Activated T-cell treated with anti-CD3 and anti-CD28 coated beads, Interleukin-2, amount 50 U/mL, for 72 hours (primary cell): ENCODE measurements around the gene COQ3. TPM values are rescaled to one million over a fixed set of nuclear protein-coding genes. Genes with fewer than 3 reads are reported as not detected.

Experiments used
- ATAC-seq, 2 donors: fragments of 150-1000 bp; cut with Tn5 transposase; replicated peaks in 1 of 2; 2 replicates each; pipeline ENCODE4 v1.10.0; 2021; ENCODE audit warnings: moderate library complexity in 2 of 2, mild to moderate bottlenecking in 1 of 2
- DNase-seq, 2 donors: peaks; one replicate each; pipeline ENCODE4 v3.0.0; 2021 to 2022; ENCODE audit warnings: mixed read lengths in 1 of 2
- H3K27ac Mint-ChIP-seq: one replicate; pipeline ENCODE4 v1.8.0; 2022; ENCODE audit warnings: mild to moderate bottlenecking, moderate library complexity, mixed read lengths
- H3K27me3 Mint-ChIP-seq: one replicate; pipeline ENCODE4 v1.8.0; 2022; ENCODE audit warnings: low read depth, mixed read lengths
- H3K36me3 Mint-ChIP-seq, 2 donors: one replicate each; pipeline ENCODE4 v1.8.0; 2022; ENCODE audit warnings: mixed read lengths in 2 of 2, mild to moderate bottlenecking in 1 of 2; ENCODE audit not compliant: insufficient read depth in 2 of 2
- H3K4me1 Mint-ChIP-seq: one replicate; pipeline ENCODE4 v1.8.0; 2022; ENCODE audit warnings: low read depth, mixed read lengths
- H3K4me3 Mint-ChIP-seq, 2 donors: one replicate each; pipeline ENCODE4 v1.8.0; 2022; ENCODE audit warnings: mild to moderate bottlenecking in 2 of 2, mixed read lengths in 2 of 2, moderate library complexity in 2 of 2
- H3K9me3 Mint-ChIP-seq, 2 donors: one replicate each; pipeline ENCODE4 v1.8.0; 2022; ENCODE audit warnings: mixed read lengths in 2 of 2
- total RNA-seq, 2 donors: library from RNA; stranded (reverse); gene quantifications; one replicate each; pipeline ENCODE4 v1.2.3, GENCODE V29; 2022

The COQ3 gene, protein sequence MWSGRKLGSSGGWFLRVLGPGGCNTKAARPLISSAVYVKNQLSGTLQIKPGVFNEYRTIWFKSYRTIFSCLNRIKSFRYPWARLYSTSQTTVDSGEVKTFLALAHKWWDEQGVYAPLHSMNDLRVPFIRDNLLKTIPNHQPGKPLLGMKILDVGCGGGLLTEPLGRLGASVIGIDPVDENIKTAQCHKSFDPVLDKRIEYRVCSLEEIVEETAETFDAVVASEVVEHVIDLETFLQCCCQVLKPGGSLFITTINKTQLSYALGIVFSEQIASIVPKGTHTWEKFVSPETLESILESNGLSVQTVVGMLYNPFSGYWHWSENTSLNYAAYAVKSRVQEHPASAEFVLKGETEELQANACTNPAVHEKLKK
- total RNA-seq: 10 to 100 TPM in 1 of 2 donors, 1 to 10 TPM in 1; 7.0 to 11.8 TPM

GRCh38 chr6:99393698-99394531 is at the start of gene COQ3:
Gene COQ3, minus strand, starts transcription at chr6:99394195. Its CDS starts 16 bp downstream, at chr6:99394179.
- DNase-seq (peak; percentile 76 to 78), ATAC-seq (peak; percentile 90)
- H3K27me3 Mint-ChIP-seq: no peaks in the 10 kb centered on the region
- H3K4me1 Mint-ChIP-seq: peaks cover 20% of the 10 kb centered on the region
- peak within 1 kb of the TSS; percentile 98 for H3K27ac Mint-ChIP-seq
- peak within 1 kb of the TSS; percentile 93 to 97 for H3K4me3 Mint-ChIP-seq
- H3K36me3 Mint-ChIP-seq: peaks cover 0 to 2% of the 10 kb centered on the region in 2 donors
- no peaks in the 10 kb centered on the region for H3K9me3 Mint-ChIP-seq

GRCh38 chr6:99434702-99435530 is 40.9 kb upstream of the COQ3 start:
- Mint-ChIP-seq H3K4me3 (no peak overlapping the region), H3K36me3 (peaks cover 0 to 4% of the 10 kb centered on the region in 2 donors), H3K27ac (no peak overlapping the region), H3K27me3 (no peaks in the 10 kb centered on the region), H3K4me1 (no peaks in the 10 kb centered on the region), H3K9me3 (no peaks in the 10 kb centered on the region)
- no peak for ATAC-seq
- no peak for DNase-seq

GRCh38 chr6:99432877-99433276 is 38.9 kb upstream of the COQ3 start:
- DNase-seq (no peak), ATAC-seq (no peak)
- Mint-ChIP-seq H3K9me3 (no peaks in the 10 kb centered on the region), H3K4me3 (no peak overlapping the region), H3K27ac (no peak overlapping the region), H3K4me1 (peaks cover 6% of the 10 kb centered on the region), H3K36me3 (peaks cover 0 to 5% of the 10 kb centered on the region in 2 donors), H3K27me3 (no peaks in the 10 kb centered on the region)

DNA sequence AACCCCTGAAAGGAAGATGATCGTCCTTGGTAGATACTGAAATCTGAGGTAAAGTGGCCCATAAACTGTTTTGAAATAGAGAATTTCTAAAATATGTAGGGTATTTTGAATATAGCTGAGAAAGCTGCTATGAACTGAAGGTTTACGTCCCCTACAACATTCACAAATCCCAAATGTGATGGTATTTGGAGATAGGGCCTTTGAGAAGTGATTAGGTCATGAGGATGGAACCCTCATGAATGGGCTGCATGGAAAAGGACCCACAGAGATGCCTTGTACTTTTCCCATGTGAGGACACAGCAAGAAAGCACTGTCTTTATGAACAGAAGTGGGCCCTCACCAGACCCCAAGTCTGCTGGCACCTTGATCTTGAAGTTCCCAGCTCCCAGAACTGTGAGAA is 37.9 kb upstream of the COQ3 start:
- no peak overlapping the region for H3K27ac Mint-ChIP-seq
- ATAC-seq (no peak), DNase-seq (no peak)
- peaks cover 0 to 6% of the 10 kb centered on the region in 2 donors for H3K36me3 Mint-ChIP-seq
- no peak overlapping the region for H3K4me3 Mint-ChIP-seq
- no peaks in the 10 kb centered on the region for H3K27me3 Mint-ChIP-seq
- H3K4me1 Mint-ChIP-seq: peaks cover 15% of the 10 kb centered on the region
- H3K9me3 Mint-ChIP-seq: no peaks in the 10 kb centered on the region

DNA sequence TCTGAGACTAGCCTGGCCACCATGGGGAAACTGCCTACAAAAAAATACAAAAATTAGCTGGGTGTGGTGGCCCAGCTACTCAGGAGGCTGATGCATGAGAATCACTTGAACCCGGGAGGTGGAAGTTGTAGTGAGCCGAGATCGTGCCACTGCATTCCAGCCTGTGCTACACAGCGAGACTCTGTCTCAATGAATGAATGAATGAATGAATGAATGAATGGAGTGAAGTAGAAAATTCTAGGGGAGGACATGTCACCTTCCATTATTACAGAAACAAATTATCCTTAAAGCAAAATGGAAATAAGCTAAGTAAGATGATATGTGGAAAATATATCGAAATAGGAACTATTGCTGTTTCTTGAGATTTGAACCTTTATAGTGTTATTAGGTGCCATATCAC is 34.0 kb upstream of the COQ3 start:
- no peak overlapping the region for H3K4me3 Mint-ChIP-seq
- no peaks in the 10 kb centered on the region for H3K27me3 Mint-ChIP-seq

GRCh38 chr6:99426451-99426757 is 32.4 kb upstream of the COQ3 start:
- H3K27ac Mint-ChIP-seq: peak overlapping the region; percentile 97
- no peaks in the 10 kb centered on the region for H3K27me3 Mint-ChIP-seq
- ATAC-seq: no peak
- peaks cover 53% of the 10 kb centered on the region for H3K4me1 Mint-ChIP-seq
- peak overlapping the region; percentile 91 to 95 for H3K4me3 Mint-ChIP-seq
- H3K36me3 Mint-ChIP-seq: peaks cover 3 to 23% of the 10 kb centered on the region in 2 donors
- no peak for DNase-seq
- H3K9me3 Mint-ChIP-seq: no peaks in the 10 kb centered on the region

More for the DNA sequence above, 34.0 kb upstream of the COQ3 start:
- peaks cover 37% of the 10 kb centered on the region for H3K4me1 Mint-ChIP-seq
- no peaks in the 10 kb centered on the region for H3K9me3 Mint-ChIP-seq
- H3K36me3 Mint-ChIP-seq: peaks cover 3 to 10% of the 10 kb centered on the region in 2 donors
- no peak for DNase-seq
- H3K27ac Mint-ChIP-seq: peak overlapping the region; percentile 24
- ATAC-seq: no peak

- peaks cover 5 to 25% of the 10 kb centered on the region in 2 donors for H3K36me3 Mint-ChIP-seq
- ATAC-seq (peak; percentile 49 to 60), DNase-seq (peak; percentile 66 to 67)
- H3K4me1 Mint-ChIP-seq: peaks cover 58% of the 10 kb centered on the region
- no peaks in the 10 kb centered on the region for H3K27me3 Mint-ChIP-seq
- no peaks in the 10 kb centered on the region for H3K9me3 Mint-ChIP-seq
- H3K4me3 Mint-ChIP-seq: peak overlapping the region; percentile 91 to 95
- peak overlapping the region; percentile 97 for H3K27ac Mint-ChIP-seq
Observed at GRCh38 chr6:99425647-99426450, 31.9 kb upstream of the COQ3 start.

DNA sequence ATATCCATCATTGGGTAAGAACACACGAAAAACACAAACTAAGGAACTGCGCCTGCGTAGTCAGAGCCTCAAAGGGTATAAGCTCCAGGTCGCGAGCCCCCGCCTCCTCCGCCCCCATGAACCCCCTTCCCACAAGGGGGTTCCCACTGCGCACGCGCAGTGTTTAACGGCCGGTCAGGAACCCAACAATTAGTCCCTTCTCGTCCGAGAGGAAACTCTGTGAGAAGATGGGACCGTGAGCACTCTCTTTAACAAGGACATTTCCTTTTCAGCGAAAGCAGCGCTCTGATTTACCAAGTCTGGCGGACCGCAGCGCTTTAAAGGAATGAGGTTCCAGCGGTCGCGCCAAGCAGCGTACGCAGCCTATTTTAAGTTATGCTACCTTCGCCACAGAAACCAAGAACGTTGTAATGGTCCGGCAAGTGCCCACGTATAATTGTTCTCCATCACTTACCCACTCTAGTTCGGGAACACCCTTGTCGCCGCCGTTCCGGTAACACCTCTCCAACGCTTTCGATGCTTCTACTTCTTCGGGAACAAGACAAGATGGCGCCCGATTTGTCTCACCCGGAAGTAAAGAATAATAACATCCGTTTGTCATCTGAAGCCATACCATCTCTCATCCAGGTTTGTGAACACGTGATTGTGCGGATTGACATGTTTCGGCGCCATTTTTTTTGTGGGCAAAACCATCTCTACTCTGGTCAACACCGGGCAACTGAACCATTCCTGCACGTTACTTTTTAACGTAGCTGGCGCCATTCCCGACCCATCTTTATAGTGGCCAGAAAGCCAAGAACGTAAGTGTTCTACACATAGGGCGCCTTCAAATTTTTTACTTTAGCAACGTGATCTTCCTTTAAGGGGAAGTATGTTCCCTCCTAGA is 31.0 kb upstream of the COQ3 start, which contains the start of gene PNISR:
PNISR (minus strand) TSS at position 548 of the 886 bp plus-strand sequence. CDS start 10,649 bp downstream, outside the sequence.
- peaks cover 67% of the 10 kb centered on the region for H3K4me1 Mint-ChIP-seq
- H3K27ac Mint-ChIP-seq: peak within 1 kb of the TSS; percentile 97
- H3K9me3 Mint-ChIP-seq: no peaks in the 10 kb centered on the region
- peak within 1 kb of the TSS; percentile 91 to 95 for H3K4me3 Mint-ChIP-seq
- ATAC-seq (peak; percentile 92), DNase-seq (peak; percentile 86 to 87)
- H3K27me3 Mint-ChIP-seq: no peaks in the 10 kb centered on the region
- peaks cover 5 to 25% of the 10 kb centered on the region in 2 donors for H3K36me3 Mint-ChIP-seq

DNA sequence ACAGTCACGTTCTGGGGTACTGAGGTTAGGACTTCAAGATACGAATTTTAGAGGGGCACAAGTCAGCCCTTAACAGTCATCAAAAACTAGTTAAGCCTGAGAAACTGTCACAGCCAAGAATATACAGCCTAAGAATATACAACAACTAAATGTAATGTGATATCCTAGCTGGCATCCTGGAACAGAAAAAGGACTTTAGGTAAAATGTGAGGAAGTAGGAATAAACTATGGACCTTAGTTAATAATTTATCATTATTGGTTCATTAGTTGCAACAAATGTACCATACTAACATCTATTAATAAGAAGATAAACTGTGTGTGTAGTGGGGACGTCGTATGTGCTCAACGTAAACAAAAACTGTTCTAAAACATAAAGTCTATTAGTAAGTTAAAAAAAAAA is 30.0 kb upstream of the COQ3 start:
- Mint-ChIP-seq H3K4me3 (peak overlapping the region; percentile 91 to 95), H3K4me1 (peaks cover 69% of the 10 kb centered on the region), H3K27me3 (no peaks in the 10 kb centered on the region), H3K36me3 (peaks cover 5 to 25% of the 10 kb centered on the region in 2 donors), H3K9me3 (no peaks in the 10 kb centered on the region), H3K27ac (peak overlapping the region; percentile 97)
- DNase-seq: no peak
- ATAC-seq: no peak

- peak overlapping the region; percentile 79 for H3K27ac Mint-ChIP-seq
- ATAC-seq: no peak
Observed at GRCh38 chr6:99422912-99423311, 28.9 kb upstream of the COQ3 start.

More at GRCh38 chr6:99422912-99423311, 28.9 kb upstream of the COQ3 start:
- peak overlapping the region; percentile 62 to 91 for H3K4me3 Mint-ChIP-seq
- H3K36me3 Mint-ChIP-seq: peaks cover 5 to 26% of the 10 kb centered on the region in 2 donors
- DNase-seq: no peak
- H3K9me3 Mint-ChIP-seq: no peaks in the 10 kb centered on the region
- H3K4me1 Mint-ChIP-seq: peaks cover 71% of the 10 kb centered on the region
- H3K27me3 Mint-ChIP-seq: no peaks in the 10 kb centered on the region
